ENCODE measurements around the gene CSF1. TPM values are rescaled to one million over a fixed set of nuclear protein-coding genes. Genes with fewer than 3 reads are reported as not detected.

The CSF1 gene
- total and polyA plus RNA-seq, 2 donors (not counting 3 experiments of a cell fraction or from before 2014, with no cell fraction given), result 24.5 to 28.9 TPM

DNA sequence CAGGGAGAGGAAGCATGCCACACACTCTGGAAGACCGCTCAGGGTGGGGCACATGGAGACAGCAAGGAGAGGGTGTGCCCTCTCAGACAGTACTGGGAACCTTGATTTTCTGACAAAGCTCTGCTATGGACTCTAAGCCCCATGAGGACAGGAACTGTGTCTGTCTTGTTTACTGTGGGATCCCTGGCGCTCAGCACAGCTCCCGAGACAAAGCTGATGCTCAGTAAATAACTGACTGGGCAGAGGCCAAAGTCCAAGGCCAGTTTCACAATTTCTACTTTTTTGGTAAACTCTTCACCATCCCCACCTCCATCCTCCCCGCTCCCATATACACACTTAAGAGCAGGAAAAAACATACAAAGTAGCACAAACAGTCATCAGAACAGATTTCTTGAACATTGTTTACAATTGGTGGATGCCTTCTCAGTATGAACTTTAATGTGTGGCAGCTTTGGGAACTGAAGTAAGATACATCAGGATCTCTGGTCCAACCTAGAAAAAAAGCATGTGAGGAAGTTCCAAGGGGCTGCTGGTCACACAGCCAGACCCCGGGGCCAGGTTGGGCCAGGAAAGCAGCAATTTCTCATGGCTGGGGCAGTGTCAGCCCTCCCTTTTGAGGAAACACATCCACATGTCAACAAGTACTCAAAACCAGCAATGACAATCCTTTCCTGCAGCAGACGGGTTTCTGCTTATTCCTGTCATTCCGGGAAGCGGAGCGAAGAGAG lies 68.3 kb downstream of the CSF1 start:
- H3K9ac ChIP-seq (replicated peaks; ENCODE audit: extremely low read depth, insufficient read depth, low read length), result peak overlapping the region; percentile 60
- ChIA-PET POLR2A (interaction anchor here (1.5 kb wide), 1 partner anchor 68 kb away, joined by 5 read pairs; the partner anchor contains the start of gene CSF1), CTCF (interaction anchor here (0.5 to 12.5 kb wide), 17 partner anchors 17 to 433 kb away, joined by 3 to 807 read pairs (median 6); partner anchors contain the start of gene CSF1)
- no peak overlapping the region for H3K4me3 ChIP-seq (replicated peaks in 1 of 3; ENCODE audit: insufficient read depth in 1 of 3, low read depth in 1 of 3, low read length in 3 of 3)
- no peaks in the 10 kb centered on the region for H3K36me3 ChIP-seq (ENCODE audit: control insufficient read depth in 2 of 2, extremely low read depth in 1 of 2, insufficient read depth in 2 of 2, low read length in 2 of 2)
- dilution Hi-C loops (cut with MboI; ENCODE audit: extremely low pct_ligation_motif_present, low sequenced_read_pairs), result no loop called here
- no peak for TF ChIP-seq POLR2AphosphoS5 (IDR thresholded peaks at IDR 0.05; ENCODE audit: insufficient read depth, low read depth, low read length)
- no peak for TF ChIP-seq EZH2 (IDR thresholded peaks at IDR 0.05; ENCODE audit: borderline replicate concordance, low read depth, low read length, severe bottlenecking)
- no peak for TF ChIP-seq JUN (IDR thresholded peaks at IDR 0.05; ENCODE audit: borderline replicate concordance, insufficient read depth, insufficient read length, low read depth)
- TF ChIP-seq FOS (IDR thresholded peaks at IDR 0.05; ENCODE audit: borderline replicate concordance, insufficient read depth, low read length), result no peak
- TF ChIP-seq, protein P1, sequence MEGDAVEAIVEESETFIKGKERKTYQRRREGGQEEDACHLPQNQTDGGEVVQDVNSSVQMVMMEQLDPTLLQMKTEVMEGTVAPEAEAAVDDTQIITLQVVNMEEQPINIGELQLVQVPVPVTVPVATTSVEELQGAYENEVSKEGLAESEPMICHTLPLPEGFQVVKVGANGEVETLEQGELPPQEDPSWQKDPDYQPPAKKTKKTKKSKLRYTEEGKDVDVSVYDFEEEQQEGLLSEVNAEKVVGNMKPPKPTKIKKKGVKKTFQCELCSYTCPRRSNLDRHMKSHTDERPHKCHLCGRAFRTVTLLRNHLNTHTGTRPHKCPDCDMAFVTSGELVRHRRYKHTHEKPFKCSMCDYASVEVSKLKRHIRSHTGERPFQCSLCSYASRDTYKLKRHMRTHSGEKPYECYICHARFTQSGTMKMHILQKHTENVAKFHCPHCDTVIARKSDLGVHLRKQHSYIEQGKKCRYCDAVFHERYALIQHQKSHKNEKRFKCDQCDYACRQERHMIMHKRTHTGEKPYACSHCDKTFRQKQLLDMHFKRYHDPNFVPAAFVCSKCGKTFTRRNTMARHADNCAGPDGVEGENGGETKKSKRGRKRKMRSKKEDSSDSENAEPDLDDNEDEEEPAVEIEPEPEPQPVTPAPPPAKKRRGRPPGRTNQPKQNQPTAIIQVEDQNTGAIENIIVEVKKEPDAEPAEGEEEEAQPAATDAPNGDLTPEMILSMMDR (IDR thresholded peaks at IDR 0.05; ENCODE audit: extremely low read depth in 1 of 2, insufficient read depth in 1 of 2, low read depth in 1 of 2, low read length in 2 of 2), result no peak
- TF ChIP-seq, protein P2, sequence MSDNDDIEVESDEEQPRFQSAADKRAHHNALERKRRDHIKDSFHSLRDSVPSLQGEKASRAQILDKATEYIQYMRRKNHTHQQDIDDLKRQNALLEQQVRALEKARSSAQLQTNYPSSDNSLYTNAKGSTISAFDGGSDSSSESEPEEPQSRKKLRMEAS (IDR thresholded peaks at IDR 0.05; ENCODE audit: insufficient read depth, insufficient read length), result no peak
- TF ChIP-seq POLR2A (IDR thresholded peaks at IDR 0.05; ENCODE audit: low read depth, low read length), result no peak
- no peak for TF ChIP-seq MYC (IDR thresholded peaks at IDR 0.05; ENCODE audit: low read depth, low read length)
- no peak for TF ChIP-seq GATA2 (IDR thresholded peaks at IDR 0.05; ENCODE audit: insufficient read depth, insufficient read length, low read depth, low read length)
- H4K20me1 ChIP-seq (replicated peaks; ENCODE audit: control insufficient read depth, extremely low read depth, insufficient read depth, low read length), result no peaks in the 10 kb centered on the region
- intact Hi-C loops (cut with micrococcal nuclease), result loop anchor here (5.0 kb wide), 1 partner anchor 47 kb away; no protein-coding TSS in a partner anchor
- H2AFZ ChIP-seq (ENCODE audit: low read depth, low read length), result peak overlapping the region; percentile 8
- no TSS peak for BruUV-seq (replicated peaks)
- H3K27me3 ChIP-seq (ENCODE audit: control insufficient read depth in 2 of 2, insufficient read depth in 2 of 2, low read length in 2 of 2), result no peaks in the 10 kb centered on the region
- peaks cover 34% of the 10 kb centered on the region for H3K4me1 ChIP-seq (ENCODE audit: control insufficient read depth, extremely low read depth, insufficient read depth, low read length)
- peak; percentile 74 for DNase-seq (ENCODE audit: low read depth, low spot score)
- peak overlapping the region; percentile 76 for H3K27ac ChIP-seq (ENCODE audit: insufficient read depth, low read depth, low read length)
- H3K9me1 ChIP-seq (replicated peaks; ENCODE audit: control insufficient read depth, extremely low read depth, insufficient read depth, low read length), result no peaks in the 10 kb centered on the region
- FAIRE-seq, result no peak
- H3K79me2 ChIP-seq (ENCODE audit: control insufficient read depth, insufficient read depth, low read length), result no peaks in the 10 kb centered on the region
- H3K4me2 ChIP-seq (ENCODE audit: insufficient read depth, low read length), result no peak overlapping the region
- H3K9me3 ChIP-seq (replicated peaks; ENCODE audit: control insufficient read depth, insufficient read depth, low read length), result no peaks in the 10 kb centered on the region
